Trophoblast cell (in vitro differentiated cells and primary cell): ENCODE data around the gene MLLT1.
A peak's percentile ranks its signal among the peaks of the same experiment; 100 is the strongest.

ENCODE experiments used
- DNase-seq, 2 donors: peaks; one replicate each; pipeline ENCODE4 v3.0.0-alpha.2; 2016
- H2AFZ ChIP-seq: 2 replicates; pipeline ENCODE4 v1.6.1; 2013; ENCODE audit warnings: low read length, moderate library complexity, mild to moderate bottlenecking; ENCODE audit not compliant: insufficient read depth, poor library complexity
- H2AK5ac ChIP-seq: 2 replicates; pipeline ENCODE4 v1.6.1; 2013; ENCODE audit warnings: mild to moderate bottlenecking, low read length
- H2BK120ac ChIP-seq: 2 replicates; pipeline ENCODE4 v1.6.1; 2013; ENCODE audit warnings: low read length, mild to moderate bottlenecking, moderate library complexity; ENCODE audit not compliant: insufficient read depth, poor library complexity
- H2BK12ac ChIP-seq: 2 replicates; pipeline ENCODE4 v1.6.1; 2013; ENCODE audit warnings: mild to moderate bottlenecking, low read length, moderate library complexity
- H2BK5ac ChIP-seq: 2 replicates; pipeline ENCODE4 v1.6.1; 2013; ENCODE audit warnings: low read length, low read depth, moderate library complexity, mild to moderate bottlenecking; ENCODE audit not compliant: poor library complexity
- H3K14ac ChIP-seq: 2 replicates; pipeline ENCODE4 v1.6.1; 2013; ENCODE audit warnings: mild to moderate bottlenecking, low read length
- H3K18ac ChIP-seq: 2 replicates; pipeline ENCODE4 v1.6.1; 2013; ENCODE audit warnings: mild to moderate bottlenecking, low read length
- H3K23ac ChIP-seq: 2 replicates; pipeline ENCODE4 v1.6.1; 2013; ENCODE audit warnings: low read length
- H3K27ac ChIP-seq: 2 replicates; pipeline ENCODE4 v1.5.1; 2013; ENCODE audit warnings: low read depth, mild to moderate bottlenecking, inconsistent platforms, low read length, moderate library complexity
- H3K27me3 ChIP-seq: 2 replicates; pipeline ENCODE4 v1.6.1; 2013; ENCODE audit warnings: inconsistent platforms, mild to moderate bottlenecking, low read length, moderate library complexity; ENCODE audit not compliant: insufficient read depth
- H3K36me3 ChIP-seq, 2 experiments: 1 replicate in 1 of 2; 2 replicates in 1 of 2; pipeline ENCODE4 v1.6.1; 2013; ENCODE audit warnings: low read length in 2 of 2, mild to moderate bottlenecking in 2 of 2, moderate library complexity in 1 of 2; ENCODE audit not compliant: insufficient read depth in 2 of 2, control insufficient read depth in 1 of 2
- H3K4ac ChIP-seq: 2 replicates; pipeline ENCODE4 v1.6.1; 2013; ENCODE audit warnings: low read depth, mild to moderate bottlenecking, low read length, moderate library complexity
- H3K4me1 ChIP-seq, 2 experiments: 1 replicate in 1 of 2; 2 replicates in 1 of 2; pipeline ENCODE4 v1.6.1; 2013; ENCODE audit warnings: low read length in 2 of 2, mild to moderate bottlenecking in 2 of 2, moderate library complexity in 1 of 2; ENCODE audit not compliant: insufficient read depth in 2 of 2, control insufficient read depth in 1 of 2
- H3K4me2 ChIP-seq: 2 replicates; pipeline ENCODE4 v1.6.1; 2013; ENCODE audit warnings: inconsistent platforms, mild to moderate bottlenecking, low read length, moderate library complexity
- H3K4me3 ChIP-seq: 2 replicates; pipeline ENCODE4 v1.5.1; 2013; ENCODE audit warnings: mild to moderate bottlenecking, low read depth, low read length, inconsistent platforms
- H3K79me1 ChIP-seq: one replicate; pipeline ENCODE4 v1.6.1; 2013; ENCODE audit warnings: low read length
- H3K79me2 ChIP-seq: 2 replicates; pipeline ENCODE4 v1.6.1; 2013; ENCODE audit warnings: low read length, mild to moderate bottlenecking; ENCODE audit not compliant: control insufficient read depth, insufficient read depth, poor library complexity
- H3K9ac ChIP-seq: 2 replicates; pipeline ENCODE4 v1.6.1; 2013; ENCODE audit warnings: mild to moderate bottlenecking, low read length
- H3K9me3 ChIP-seq: 2 replicates; pipeline ENCODE4 v1.6.1; 2013; ENCODE audit warnings: low read depth, mild to moderate bottlenecking, control low read depth, inconsistent platforms, low read length; ENCODE audit not compliant: insufficient read depth
- H4K12ac ChIP-seq: 2 replicates; pipeline ENCODE4 v1.6.1; 2013; ENCODE audit warnings: low read depth, mild to moderate bottlenecking, low read length, moderate library complexity
- H4K8ac ChIP-seq: 2 replicates; pipeline ENCODE4 v1.6.1; 2013; ENCODE audit warnings: low read depth, mild to moderate bottlenecking, low read length, moderate library complexity
- H4K91ac ChIP-seq: one replicate; pipeline ENCODE4 v1.6.1; 2013; ENCODE audit warnings: low read depth, mild to moderate bottlenecking, low read length, moderate library complexity
- WGBS: extraction: QIAGEN DNeasy Blood & Tissue Kit; methylation state at CpG from one replicate; pipeline ENCODE4 v1.1.7; 2013; ENCODE audit warnings: missing lambda C conversion rate; ENCODE audit not compliant: insufficient read length, insufficient coverage; ENCODE audit errors: extremely low coverage; 5-methylcytosine and 5-hydroxymethylcytosine counted together

The MLLT1 gene

DNA sequence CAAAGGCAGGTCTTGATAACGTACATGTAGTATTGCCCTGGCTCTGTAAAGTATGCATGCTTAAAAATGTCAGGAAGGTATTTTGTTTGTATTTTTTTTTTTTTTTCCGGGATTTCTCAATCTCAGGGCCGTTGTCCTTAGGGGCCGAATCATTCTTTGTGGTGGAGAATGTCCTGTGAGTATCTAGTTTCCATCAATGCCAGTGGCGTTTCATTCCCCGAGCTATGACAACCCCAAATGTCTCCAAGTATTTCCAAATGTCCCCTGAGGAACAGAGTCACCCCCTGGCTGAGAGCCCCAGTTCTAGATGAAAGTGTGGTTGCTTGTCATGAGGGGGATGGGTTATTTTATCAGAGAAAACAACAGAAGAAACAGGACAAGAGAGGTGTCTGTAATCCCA lies 75.6 kb downstream of the MLLT1 start:
- peak overlapping the region; percentile 60 for H2BK12ac ChIP-seq

DNA sequence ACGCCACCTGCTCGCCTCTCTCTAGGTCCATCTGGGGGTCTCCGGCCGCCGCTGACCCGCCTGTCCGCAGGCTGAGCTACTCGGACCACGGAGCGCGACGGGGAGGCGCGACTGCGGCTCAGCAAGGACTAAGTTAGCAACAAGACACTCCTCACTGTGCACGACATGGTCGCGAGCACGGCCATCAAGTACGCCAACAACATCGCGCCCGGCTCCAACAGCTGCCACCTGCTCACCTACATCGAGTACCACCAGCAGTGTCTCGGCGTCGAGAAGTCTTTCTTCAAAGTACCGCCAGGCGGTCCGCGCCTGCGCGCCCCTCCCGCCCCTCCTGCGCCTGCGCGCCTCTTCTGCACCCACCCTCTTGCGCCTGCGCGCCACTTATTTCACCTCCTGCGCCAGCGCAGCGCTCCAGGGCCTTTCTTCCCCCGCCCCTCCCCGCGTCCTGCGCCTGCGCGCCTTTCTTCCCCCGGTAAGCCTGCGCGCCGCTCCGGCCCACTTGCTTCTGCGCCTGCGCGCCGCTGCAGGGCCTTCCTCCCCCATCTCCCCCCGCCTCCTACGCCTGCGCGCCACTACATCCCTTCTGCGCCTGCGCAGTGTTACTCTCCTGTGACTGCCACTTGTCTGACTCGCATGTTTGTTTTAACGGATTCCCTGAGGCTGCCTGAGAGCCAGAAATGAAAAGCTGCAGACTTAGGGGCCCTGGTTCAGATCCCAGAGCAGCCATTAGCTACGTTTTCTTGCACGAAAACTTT lies 80.4 kb downstream of the MLLT1 start:
- peak overlapping the region; percentile 74 for H2BK120ac ChIP-seq
- H3K79me1 ChIP-seq = peaks cover 7% of the 10 kb centered on the region
- peak overlapping the region; percentile 8 for H2BK5ac ChIP-seq
- peak overlapping the region; percentile 82 for H3K4me2 ChIP-seq
- H3K4me3 ChIP-seq = peak overlapping the region; percentile 76
- H4K12ac ChIP-seq = peak overlapping the region; percentile 88
- H4K8ac ChIP-seq = peak overlapping the region; percentile 98
- peak overlapping the region; percentile 50 for H3K4ac ChIP-seq
- peak overlapping the region; percentile 94 for H2AFZ ChIP-seq
- H2BK12ac ChIP-seq = no peak overlapping the region
- H3K36me3 ChIP-seq = no peaks in the 10 kb centered on the region
- H3K79me2 ChIP-seq = peaks cover 3% of the 10 kb centered on the region
- no peak overlapping the region for H3K23ac ChIP-seq
- H3K14ac ChIP-seq = peak overlapping the region; percentile 80
- no CpG with 5 or more reads among the region's 68 CpGs for WGBS
- H3K9ac ChIP-seq = peak overlapping the region; percentile 50
- peaks cover 0 to 5% of the 10 kb centered on the region in 2 experiments for H3K4me1 ChIP-seq
- H2AK5ac ChIP-seq = peak overlapping the region; percentile 94
- peak; percentile 99 for DNase-seq
- H3K18ac ChIP-seq = peak overlapping the region; percentile 89
- peak overlapping the region; percentile 79 for H4K91ac ChIP-seq
- H3K9me3 ChIP-seq = peaks cover 4% of the 10 kb centered on the region
- H3K27ac ChIP-seq = no peak overlapping the region
- no peaks in the 10 kb centered on the region for H3K27me3 ChIP-seq

More for the DNA sequence above, 75.6 kb downstream of the MLLT1 start:
- Histone ChIP-seq H3K27ac (peak overlapping the region; percentile 85), H2BK120ac (peak overlapping the region; percentile 69), H3K27me3 (no peaks in the 10 kb centered on the region), H3K4ac (peak overlapping the region; percentile 57), H4K8ac (peak overlapping the region; percentile 33), H3K4me2 (no peak overlapping the region), H2BK5ac (peak overlapping the region; percentile 89), H3K36me3 (no peaks in the 10 kb centered on the region), H3K9me3 (peaks cover under 1% of the 10 kb centered on the region), H3K79me1 (peaks cover 10% of the 10 kb centered on the region), H3K4me1 (peaks cover under 1 to 4% of the 10 kb centered on the region in 2 experiments), H3K14ac (no peak overlapping the region), H3K79me2 (peaks cover under 1% of the 10 kb centered on the region), H3K18ac (no peak overlapping the region), H2AFZ (no peak overlapping the region), H2AK5ac (peak overlapping the region; percentile 24), H3K4me3 (no peak overlapping the region), H3K9ac (peak overlapping the region; percentile 52), H3K23ac (no peak overlapping the region), H4K91ac (peak overlapping the region; percentile 60), H4K12ac (peak overlapping the region; percentile 57)
- WGBS = no CpG with 5 or more reads among the region's 6 CpGs
- DNase-seq = peak; percentile 42 to 93

DNA sequence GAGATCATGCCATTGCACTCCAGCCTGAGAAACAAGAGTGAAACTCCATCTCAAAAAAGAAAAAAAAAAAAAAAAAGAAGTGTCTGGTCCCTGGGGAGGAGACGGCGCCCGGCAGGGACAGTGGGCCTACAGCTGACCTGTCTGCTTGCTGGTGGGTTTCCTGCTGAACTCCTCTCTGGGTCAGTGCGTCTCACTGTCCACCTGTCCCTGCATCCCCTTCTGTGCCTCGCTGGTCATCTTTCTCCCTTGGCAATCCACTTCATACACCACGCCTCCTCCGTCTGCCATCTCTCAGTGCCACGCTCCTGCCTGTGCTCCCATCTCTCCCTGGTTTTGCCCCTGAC lies 80.9 kb downstream of the MLLT1 start:
- Histone ChIP-seq H3K79me1 (peaks cover 7% of the 10 kb centered on the region), H2BK120ac (peak overlapping the region; percentile 74), H2AFZ (peak overlapping the region; percentile 94), H3K23ac (no peak overlapping the region), H3K9me3 (peaks cover 4% of the 10 kb centered on the region), H2BK12ac (no peak overlapping the region), H3K4me2 (peak overlapping the region; percentile 82), H4K8ac (peak overlapping the region; percentile 98), H2AK5ac (peak overlapping the region; percentile 94), H3K18ac (peak overlapping the region; percentile 89), H3K27ac (no peak overlapping the region), H3K4me1 (peaks cover 0 to 5% of the 10 kb centered on the region in 2 experiments), H2BK5ac (peak overlapping the region; percentile 8), H3K36me3 (no peaks in the 10 kb centered on the region), H4K91ac (peak overlapping the region; percentile 79), H3K4me3 (peak overlapping the region; percentile 76), H4K12ac (peak overlapping the region; percentile 88), H3K27me3 (no peaks in the 10 kb centered on the region), H3K4ac (peak overlapping the region; percentile 50), H3K9ac (no peak overlapping the region), H3K14ac (peak overlapping the region; percentile 80), H3K79me2 (peaks cover 3% of the 10 kb centered on the region)
- no CpG with 5 or more reads among the region's 8 CpGs for WGBS
- DNase-seq = no peak

DNA sequence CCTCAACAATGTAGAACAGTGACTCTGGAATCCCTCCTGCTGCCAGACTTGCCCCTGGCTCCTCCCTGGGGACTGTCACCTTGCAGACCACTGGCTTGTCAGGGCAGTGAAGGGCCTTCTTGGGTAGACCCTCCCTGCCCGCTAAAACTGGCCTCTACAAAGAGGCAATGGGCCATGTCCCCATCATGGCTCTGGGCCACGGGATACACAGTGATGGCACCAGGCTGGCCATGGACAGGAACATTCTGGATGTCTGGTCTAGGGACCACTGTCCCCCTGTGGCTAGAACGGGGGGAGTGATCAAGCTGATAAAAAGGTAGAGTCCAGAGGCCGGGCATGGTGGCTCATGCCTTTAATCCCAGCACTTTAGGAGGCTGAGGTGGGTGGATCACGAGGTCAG lies 83.4 kb downstream of the MLLT1 start:
- Histone ChIP-seq H2BK12ac (no peak overlapping the region), H3K18ac (no peak overlapping the region), H3K4me1 (peaks cover 0 to 5% of the 10 kb centered on the region in 2 experiments), H3K79me1 (peaks cover 4% of the 10 kb centered on the region), H2AFZ (no peak overlapping the region), H4K91ac (no peak overlapping the region), H3K27ac (no peak overlapping the region), H3K4ac (no peak overlapping the region), H2BK120ac (no peak overlapping the region), H3K14ac (no peak overlapping the region), H3K36me3 (no peaks in the 10 kb centered on the region), H3K9me3 (peaks cover 4% of the 10 kb centered on the region), H3K27me3 (no peaks in the 10 kb centered on the region), H2BK5ac (no peak overlapping the region), H3K23ac (no peak overlapping the region), H2AK5ac (no peak overlapping the region), H3K4me2 (no peak overlapping the region), H3K9ac (no peak overlapping the region), H4K12ac (no peak overlapping the region), H3K79me2 (peaks cover 3% of the 10 kb centered on the region), H3K4me3 (no peak overlapping the region), H4K8ac (no peak overlapping the region)
- no CpG with 5 or more reads among the region's 5 CpGs for WGBS
- no peak for DNase-seq
